Cardiac muscle cell (in vitro differentiated cells and primary cell): ENCODE measurements around the gene DNM3. TPM values are rescaled to one million over a fixed set of nuclear protein-coding genes. Genes with fewer than 3 reads are reported as not detected.

ENCODE experiments used
- DNase-seq, 2 donors: peaks; one replicate each; pipeline versions ENCODE4 v3.0.0 to v3.0.0-alpha.2; 2010 to 2017; ENCODE audit warnings: low read depth in 1 of 2, low spot score in 1 of 2
- H3K27ac ChIP-seq: fragments of 200-600 bp; sonication (generic); 2 replicates; pipeline ENCODE4 v1.5.1; 2016
- H3K27me3 ChIP-seq: fragments of 200-600 bp; sonication (generic); 2 replicates; pipeline ENCODE4 v1.6.0; 2016; ENCODE audit warnings: control low read depth
- H3K36me3 ChIP-seq: fragments of 200-600 bp; sonication (generic); 2 replicates; pipeline ENCODE4 v1.5.1; 2016; ENCODE audit warnings: control low read depth
- H3K4me1 ChIP-seq: fragments of 200-600 bp; sonication (generic); 2 replicates; pipeline ENCODE4 v1.8.1; 2017; ENCODE audit warnings: low read depth, mild to moderate bottlenecking, mixed run types
- H3K4me3 ChIP-seq: fragments of 200-600 bp; sonication (generic); 2 replicates; pipeline ENCODE4 v1.5.1; 2016; ENCODE audit warnings: mild to moderate bottlenecking
- H3K9me3 ChIP-seq: fragments of 200-600 bp; sonication (generic); 2 replicates; pipeline ENCODE4 v1.5.1; 2017; ENCODE audit warnings: low read depth, mild to moderate bottlenecking, control low read depth
- CTCF ChIP-seq: IDR thresholded peaks from 2 replicates; pipeline ENCODE4 v1.5.1; 2012; ENCODE audit warnings: low read depth, mild to moderate bottlenecking, low read length
- polyA plus RNA-seq: library from polyadenylated mRNA; unstranded; fragments of >200 nt; fragmentation: Nextera tagmentation; extraction: Ambion mirVana; gene quantifications from 2 replicates; pipeline ENCODE4 v1.2.1, GENCODE V29; 2016
- total RNA-seq: library from RNA; depleted of rRNA; stranded (reverse); fragments of >200 nt; gene quantifications from 2 replicates; pipeline ENCODE4 v1.2.3, GENCODE V29; 2016

The DNM3 gene
- total and polyA plus RNA-seq, 2 experiments from 2014 or later: 0.42 TPM; not detected in 1

GRCh38 chr1:172383536-172383935, 542.2 kb downstream of the DNM3 start:
- DNase-seq: peak; percentile 17 to 66
- TF ChIP-seq CTCF: no peak
- no peaks in the 10 kb centered on the region for H3K4me1 ChIP-seq
- H3K9me3 ChIP-seq: no peaks in the 10 kb centered on the region
- no peak overlapping the region for H3K27ac ChIP-seq
- H3K4me3 ChIP-seq: no peak overlapping the region
- H3K36me3 ChIP-seq: no peaks in the 10 kb centered on the region
- no peaks in the 10 kb centered on the region for H3K27me3 ChIP-seq

- no peak overlapping the region for H3K27ac ChIP-seq
Observed at GRCh38 chr1:172384656-172385055, 543.4 kb downstream of the DNM3 start.

GRCh38 chr1:172386046-172386445, 544.7 kb downstream of the DNM3 start:
- no peak overlapping the region for H3K27ac ChIP-seq
- H3K4me1 ChIP-seq: no peaks in the 10 kb centered on the region
- H3K4me3 ChIP-seq: no peak overlapping the region
- no peaks in the 10 kb centered on the region for H3K9me3 ChIP-seq
- no peak for DNase-seq
- no peak for TF ChIP-seq CTCF
- H3K36me3 ChIP-seq: no peaks in the 10 kb centered on the region
- H3K27me3 ChIP-seq: no peaks in the 10 kb centered on the region

More at GRCh38 chr1:172384656-172385055, 543.4 kb downstream of the DNM3 start:
- Histone ChIP-seq H3K4me3 (no peak overlapping the region), H3K27me3 (no peaks in the 10 kb centered on the region), H3K9me3 (no peaks in the 10 kb centered on the region), H3K36me3 (no peaks in the 10 kb centered on the region), H3K4me1 (no peaks in the 10 kb centered on the region)
- no peak for DNase-seq
- TF ChIP-seq CTCF: no peak

GRCh38 chr1:172388490-172388889, 547.2 kb downstream of the DNM3 start:
- Histone ChIP-seq H3K36me3 (no peaks in the 10 kb centered on the region), H3K9me3 (no peaks in the 10 kb centered on the region), H3K4me3 (no peak overlapping the region), H3K27ac (no peak overlapping the region), H3K4me1 (no peaks in the 10 kb centered on the region), H3K27me3 (no peaks in the 10 kb centered on the region)
- no peak for TF ChIP-seq CTCF
- DNase-seq: no peak

GRCh38 chr1:172390301-172390682, 549.0 kb downstream of the DNM3 start:
- Histone ChIP-seq H3K36me3 (no peaks in the 10 kb centered on the region), H3K4me1 (no peaks in the 10 kb centered on the region), H3K27me3 (no peaks in the 10 kb centered on the region), H3K27ac (no peak overlapping the region), H3K4me3 (no peak overlapping the region), H3K9me3 (no peaks in the 10 kb centered on the region)
- no peak for DNase-seq
- no peak for TF ChIP-seq CTCF
